Ectodermal cell (in vitro differentiated cells): ENCODE measurements around the gene TBC1D25.
"Not testable (repeated sequence)": the region's sequence is repeated elsewhere in the genome, so short reads cannot be mapped to it uniquely, and the experiment has no call there.

Source experiments
- H3K27ac ChIP-seq: 2 replicates; pipeline ENCODE4 v1.7.0; 2013; ENCODE audit warnings: mild to moderate bottlenecking, low read depth, low read length; ENCODE audit not compliant: insufficient read depth, poor library complexity, severe bottlenecking
- H3K27me3 ChIP-seq: 2 replicates; pipeline ENCODE4 v1.7.0; 2013; ENCODE audit warnings: mild to moderate bottlenecking, low read length; ENCODE audit not compliant: insufficient read depth, control insufficient read depth, poor library complexity, severe bottlenecking
- H3K36me3 ChIP-seq: one replicate; pipeline ENCODE4 v1.7.0; 2013; ENCODE audit warnings: low read length; ENCODE audit not compliant: control insufficient read depth, insufficient read depth
- H3K4me1 ChIP-seq: one replicate; pipeline ENCODE4 v1.7.0; 2013; ENCODE audit warnings: low read length; ENCODE audit not compliant: control insufficient read depth, insufficient read depth
- H3K4me3 ChIP-seq: 2 replicates; pipeline ENCODE4 v1.7.0; 2013; ENCODE audit warnings: low read depth, low read length, control low read depth; ENCODE audit not compliant: insufficient read depth
- H3K9me3 ChIP-seq: 2 replicates; pipeline ENCODE4 v1.7.0; 2013; ENCODE audit warnings: mild to moderate bottlenecking, low read length, moderate library complexity; ENCODE audit not compliant: control insufficient read depth
- WGBS, 2 experiments: methylation state at CpG; one replicate each; pipeline ENCODE4 v1.1.7; 2013; ENCODE audit warnings: missing lambda C conversion rate in 2 of 2; 5-methylcytosine and 5-hydroxymethylcytosine counted together

TBC1D25 gene

DNA sequence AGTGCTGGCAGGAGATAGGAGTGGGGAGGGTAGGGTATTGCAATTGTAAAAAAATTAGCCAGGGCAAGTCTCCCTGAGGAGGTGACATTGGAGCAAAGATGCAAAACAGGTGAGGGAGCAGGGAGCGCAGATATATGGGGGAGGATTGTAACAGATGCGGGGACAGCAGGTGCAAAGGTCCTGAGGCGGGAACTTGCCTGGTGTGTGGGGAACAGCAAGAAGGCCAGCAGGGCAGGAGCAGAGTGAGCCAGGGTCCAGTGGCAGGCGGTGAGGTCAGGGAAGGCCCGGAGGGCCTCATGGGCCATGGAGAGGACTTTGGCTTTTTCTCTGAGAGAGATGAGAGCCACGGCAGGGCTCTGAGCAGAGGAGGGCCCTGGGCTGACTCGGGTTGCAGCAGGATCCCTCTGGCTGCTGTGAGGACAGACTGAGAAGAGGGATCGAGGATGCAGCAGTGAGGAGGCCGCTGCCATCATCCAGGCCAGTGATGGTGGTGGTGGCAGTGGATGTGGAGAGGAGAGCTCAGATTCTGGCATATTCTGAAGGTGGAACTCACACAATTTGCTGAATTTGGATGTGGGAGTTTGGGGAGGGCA, 24.6 kb upstream of the TBC1D25 start:
- Histone ChIP-seq H3K4me3 (no peak overlapping the region), H3K27me3 (no peaks in the 10 kb centered on the region), H3K4me1 (no peaks in the 10 kb centered on the region), H3K9me3 (no peaks in the 10 kb centered on the region), H3K27ac (no peak overlapping the region), H3K36me3 (no peaks in the 10 kb centered on the region)
- 94 to 95% methylated on average over 9 of the region's 9 CpGs for WGBS, 2 experiments

DNA sequence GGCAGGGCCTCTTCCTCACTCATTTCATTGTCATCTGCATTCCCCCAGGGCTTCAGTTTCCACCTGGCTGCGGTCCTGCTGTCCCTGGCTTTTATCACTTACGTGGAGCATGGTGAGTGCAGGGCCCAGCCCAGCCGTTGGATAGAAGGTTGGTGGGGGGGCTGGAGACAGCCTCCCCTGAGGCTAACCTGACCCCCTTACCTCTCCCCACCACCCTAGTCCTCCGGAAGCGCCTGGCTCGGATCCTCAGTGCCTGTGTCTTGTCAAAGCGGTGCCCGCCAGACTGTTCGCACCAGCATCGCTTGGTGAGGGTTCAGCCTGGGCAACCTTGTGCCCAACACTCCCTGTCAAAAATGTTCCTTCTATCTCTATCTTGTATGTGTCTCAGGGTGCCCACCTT, 23.7 kb upstream of the TBC1D25 start:
- Histone ChIP-seq H3K36me3 (no peaks in the 10 kb centered on the region), H3K9me3 (no peaks in the 10 kb centered on the region), H3K4me3 (no peak overlapping the region), H3K27ac (no peak overlapping the region), H3K4me1 (no peaks in the 10 kb centered on the region), H3K27me3 (no peaks in the 10 kb centered on the region)
- 93 to 97% methylated on average over 9 to 10 of the region's 10 CpGs for WGBS, 2 experiments

DNA sequence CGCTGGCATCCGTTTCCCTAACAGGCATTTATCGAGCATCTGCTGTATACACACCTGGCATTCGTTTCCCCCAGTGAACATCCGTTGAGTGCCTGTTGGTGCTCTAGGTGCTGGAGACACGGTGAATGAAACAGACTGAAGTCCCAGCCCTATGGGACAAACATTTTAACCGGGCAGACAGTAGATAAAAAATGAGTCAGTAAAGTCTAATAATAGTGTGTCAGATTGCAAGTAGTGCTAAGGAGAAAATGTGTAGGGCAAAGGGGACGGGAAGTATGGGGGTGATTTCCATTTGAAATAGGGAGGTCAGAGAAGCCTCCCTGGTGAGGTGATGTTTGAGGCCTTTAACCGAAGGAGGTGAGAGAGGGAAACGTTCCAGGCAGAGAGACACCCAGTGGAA, 23.2 kb upstream of the TBC1D25 start:
- H3K27ac ChIP-seq = no peak overlapping the region
- H3K9me3 ChIP-seq = no peaks in the 10 kb centered on the region
- H3K27me3 ChIP-seq = no peaks in the 10 kb centered on the region
- no peak overlapping the region for H3K4me3 ChIP-seq
- H3K36me3 ChIP-seq = no peaks in the 10 kb centered on the region
- no peaks in the 10 kb centered on the region for H3K4me1 ChIP-seq
- WGBS, 2 experiments = 90 to 93% methylated on average over 10 of the region's 10 CpGs

DNA sequence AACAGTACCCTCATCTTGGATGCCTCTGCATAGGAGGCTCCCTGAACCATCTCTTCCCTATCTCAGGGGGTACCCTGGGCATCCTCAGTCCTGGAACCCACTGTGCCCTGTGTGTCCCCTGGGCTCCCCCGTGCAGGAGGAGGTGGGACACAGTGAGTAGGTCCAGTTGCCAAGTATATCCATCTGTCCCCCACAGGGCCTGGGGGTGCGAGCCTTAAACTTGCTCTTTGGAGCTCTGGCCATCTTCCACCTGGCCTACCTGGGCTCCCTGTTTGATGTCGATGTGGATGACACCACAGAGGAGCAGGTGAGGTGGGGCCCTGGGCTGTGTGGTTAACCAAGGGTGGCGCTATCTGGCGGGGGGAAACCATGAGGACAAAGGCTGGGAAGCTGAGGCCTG, 22.5 kb upstream of the TBC1D25 start:
- H3K36me3 ChIP-seq = no peaks in the 10 kb centered on the region
- 94% methylated on average over 5 of the region's 5 CpGs for WGBS, 2 experiments
- H3K4me3 ChIP-seq = no peak overlapping the region
- H3K27me3 ChIP-seq = no peaks in the 10 kb centered on the region
- no peak overlapping the region for H3K27ac ChIP-seq
- no peaks in the 10 kb centered on the region for H3K9me3 ChIP-seq
- H3K4me1 ChIP-seq = no peaks in the 10 kb centered on the region

DNA sequence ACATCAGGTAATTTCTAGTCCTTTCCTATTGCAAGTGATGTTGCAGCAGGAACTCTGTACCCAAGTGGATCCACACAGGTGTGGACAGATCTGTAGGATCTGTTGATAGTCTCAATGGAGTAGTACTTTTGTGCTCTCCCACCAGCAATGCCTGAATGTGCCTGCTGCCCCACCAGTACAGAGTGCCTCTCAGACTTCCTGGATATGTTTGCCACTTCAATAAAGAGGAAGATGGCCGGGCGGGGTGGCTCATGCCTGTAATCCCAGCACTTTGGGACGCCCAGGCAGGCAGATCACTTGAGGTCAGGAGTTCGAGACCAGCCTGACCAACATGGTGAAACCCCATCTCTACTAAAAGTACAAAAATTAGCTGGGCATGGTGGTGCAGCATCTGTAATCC, 20.0 kb upstream of the TBC1D25 start:
- not testable (repeated sequence) for H3K9me3 ChIP-seq, H3K36me3 ChIP-seq, H3K27ac ChIP-seq, H3K4me1 ChIP-seq, H3K4me3 ChIP-seq, H3K27me3 ChIP-seq
- WGBS, 2 experiments = 87 to 90% methylated on average over 4 of the region's 4 CpGs

DNA sequence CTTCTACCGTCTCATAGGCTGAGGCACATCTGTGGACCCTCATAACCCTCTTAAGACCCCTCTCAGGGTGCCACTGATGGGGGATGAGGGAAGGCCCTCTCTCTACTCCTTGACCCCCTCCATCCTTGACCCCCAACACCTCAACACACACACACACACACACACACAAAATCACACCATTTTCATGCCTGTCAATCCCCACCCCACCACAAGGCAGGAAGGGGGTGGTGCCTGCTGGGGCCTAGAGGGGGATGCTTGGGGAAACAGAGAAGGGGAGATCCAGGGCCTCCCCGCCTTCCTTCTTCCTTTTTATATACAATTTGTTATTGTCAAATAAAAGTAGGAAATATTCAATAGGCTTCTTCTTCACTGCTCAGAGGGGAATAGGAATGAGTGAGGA, 19.1 kb upstream of the TBC1D25 start:
- H3K4me3 ChIP-seq = no peak overlapping the region
- no peaks in the 10 kb centered on the region for H3K36me3 ChIP-seq
- WGBS, 2 experiments = 83 to 90% methylated on average over 1 of the region's 2 CpGs
- no peaks in the 10 kb centered on the region for H3K27me3 ChIP-seq
- H3K4me1 ChIP-seq = no peaks in the 10 kb centered on the region
- no peak overlapping the region for H3K27ac ChIP-seq
- H3K9me3 ChIP-seq = no peaks in the 10 kb centered on the region

DNA sequence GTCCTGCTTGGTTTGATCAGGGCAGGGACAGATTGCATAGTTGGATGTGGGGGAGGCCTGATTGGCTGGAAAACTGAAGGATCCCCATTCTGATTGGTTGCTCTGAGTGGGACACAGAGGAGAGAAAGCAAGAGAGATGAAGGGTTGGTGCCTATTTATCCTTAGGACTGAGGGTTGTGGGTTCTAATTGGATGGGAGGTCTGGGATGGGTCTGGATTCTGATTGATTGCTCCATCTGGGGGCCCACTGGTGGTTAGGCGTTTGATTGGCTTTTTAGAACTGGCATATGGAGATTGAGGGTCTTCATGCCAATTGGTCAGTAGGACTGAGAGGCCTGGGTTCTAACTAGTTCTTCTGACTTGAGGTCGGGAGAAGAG, 18.6 kb upstream of the TBC1D25 start:
- Histone ChIP-seq H3K27ac (no peak overlapping the region), H3K4me3 (peak overlapping the region; percentile 50), H3K4me1 (no peaks in the 10 kb centered on the region), H3K9me3 (no peaks in the 10 kb centered on the region), H3K36me3 (no peaks in the 10 kb centered on the region), H3K27me3 (no peaks in the 10 kb centered on the region)
- 27 to 35% methylated on average over 2 of the region's 2 CpGs for WGBS, 2 experiments

DNA sequence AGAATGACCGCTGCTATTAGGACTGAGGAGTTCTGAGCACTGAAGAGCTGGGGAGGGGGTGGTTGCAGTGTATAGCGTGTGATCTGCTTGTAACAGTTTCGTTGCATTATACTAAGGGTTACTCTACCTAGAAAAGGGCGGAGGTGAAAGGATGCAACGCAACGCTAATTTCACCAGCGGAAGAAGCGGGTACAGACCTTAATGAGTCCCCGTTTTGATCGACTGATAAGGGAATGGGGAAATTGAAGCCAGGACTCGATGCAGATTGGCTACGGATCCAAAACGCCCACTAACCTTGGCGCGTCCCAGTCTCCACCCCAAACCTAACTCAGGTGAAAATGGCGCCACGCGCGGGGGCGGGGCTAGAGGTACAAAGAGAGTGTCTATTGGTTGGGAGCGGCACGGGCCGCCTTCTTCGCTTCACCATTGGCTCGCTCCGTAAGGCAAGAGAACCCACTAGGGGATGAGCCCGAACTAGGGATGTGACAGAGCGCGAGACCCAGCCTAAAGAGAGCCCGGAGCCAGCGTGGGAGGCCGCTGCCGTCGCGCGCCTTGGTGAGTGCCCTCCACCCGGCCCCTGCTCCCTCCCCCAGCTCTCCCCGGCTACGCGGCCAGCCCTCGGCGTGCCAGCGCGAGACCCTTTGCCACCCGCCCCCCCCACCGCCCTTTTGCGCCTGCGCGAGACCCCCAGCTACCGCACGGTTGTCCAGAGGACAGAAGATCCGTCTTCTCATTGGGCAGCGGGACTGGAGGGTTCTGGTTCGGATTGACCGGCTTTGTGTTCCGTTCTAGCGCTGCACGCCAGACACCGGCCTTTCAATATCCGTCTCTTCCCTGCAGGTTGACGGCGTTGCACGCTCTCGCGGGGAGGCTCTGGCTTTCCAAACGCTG, 17.9 kb upstream of the TBC1D25 start, which contains the start of gene EBP:
TSS of gene EBP (plus strand) at position 456 of the 891 bp plus-strand sequence. CDS start 1,964 bp downstream, outside the sequence.
- no peaks in the 10 kb centered on the region for H3K36me3 ChIP-seq
- no peaks in the 10 kb centered on the region for H3K27me3 ChIP-seq
- peak within 1 kb of the TSS; percentile 50 for H3K4me3 ChIP-seq
- 1% methylated on average over 63 to 66 of the region's 66 CpGs for WGBS, 2 experiments
- H3K27ac ChIP-seq = peak within 1 kb of the TSS; percentile 0
- H3K4me1 ChIP-seq = no peaks in the 10 kb centered on the region
- no peaks in the 10 kb centered on the region for H3K9me3 ChIP-seq

DNA sequence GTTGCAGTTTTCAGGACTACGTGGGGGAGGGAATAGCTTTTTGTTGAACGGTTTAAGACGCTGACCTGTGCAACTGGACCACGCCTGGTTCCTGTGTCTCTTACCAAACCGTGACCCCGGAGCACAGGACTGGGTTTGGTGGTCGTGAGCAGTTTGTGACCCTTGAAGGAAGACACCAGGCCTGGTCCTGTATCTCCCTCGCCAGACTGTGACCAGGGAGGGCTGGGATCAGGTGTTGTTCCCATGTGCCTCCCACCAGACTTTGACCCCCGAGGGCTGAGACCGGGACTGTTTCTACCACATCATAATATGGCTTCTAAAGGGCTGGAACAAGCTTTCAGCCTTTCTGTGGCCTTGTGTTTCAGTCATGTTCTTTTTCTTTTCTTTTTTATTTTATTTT, 17.2 kb upstream of the TBC1D25 start:
- H3K4me3 ChIP-seq = peak overlapping the region; percentile 50
- no peaks in the 10 kb centered on the region for H3K4me1 ChIP-seq
- H3K27ac ChIP-seq = no peak overlapping the region
- WGBS, 2 experiments = 8 to 12% methylated on average over 10 of the region's 10 CpGs
- no peaks in the 10 kb centered on the region for H3K9me3 ChIP-seq
- H3K36me3 ChIP-seq = peaks cover 2% of the 10 kb centered on the region
- H3K27me3 ChIP-seq = no peaks in the 10 kb centered on the region

DNA sequence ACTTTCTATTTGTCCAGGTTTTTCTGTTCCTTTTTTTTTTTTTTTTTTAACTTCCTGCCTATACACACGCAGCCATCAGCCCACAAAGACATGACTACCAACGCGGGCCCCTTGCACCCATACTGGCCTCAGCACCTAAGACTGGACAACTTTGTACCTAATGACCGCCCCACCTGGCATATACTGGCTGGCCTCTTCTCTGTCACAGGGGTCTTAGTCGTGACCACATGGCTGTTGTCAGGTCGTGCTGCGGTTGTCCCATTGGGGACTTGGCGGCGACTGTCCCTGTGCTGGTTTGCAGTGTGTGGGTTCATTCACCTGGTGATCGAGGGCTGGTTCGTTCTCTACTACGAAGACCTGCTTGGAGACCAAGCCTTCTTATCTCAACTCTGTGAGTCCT, 15.8 kb upstream of the TBC1D25 start:
- no peak overlapping the region for H3K4me3 ChIP-seq
- WGBS, 2 experiments = 96 to 97% methylated on average over 10 to 11 of the region's 12 CpGs
- no peak overlapping the region for H3K27ac ChIP-seq
- no peaks in the 10 kb centered on the region for H3K4me1 ChIP-seq
- H3K36me3 ChIP-seq = peaks cover 4% of the 10 kb centered on the region
- no peaks in the 10 kb centered on the region for H3K27me3 ChIP-seq
- no peaks in the 10 kb centered on the region for H3K9me3 ChIP-seq
